Keratinocyte (primary cell): ENCODE data around the gene PLA2R1.

ENCODE experiments used
- EZH2 ChIP-seq: IDR thresholded peaks from one replicate; pipeline ENCODE4 v1.6.1; 2012; ENCODE audit warnings: inconsistent platforms, mild to moderate bottlenecking, low read length, moderate library complexity
- TF ChIP-seq, protein P1 (sequence below), 3 experiments: IDR thresholded peaks in 1 of 3; conservative IDR thresholded peaks in 1 of 3; optimal IDR thresholded peaks in 1 of 3; 2 replicates in 2 of 3; 3 replicates in 1 of 3; pipeline versions ENCODE3 to v1.5.1; 2011; ENCODE audit warnings: low read length in 3 of 3, mild to moderate bottlenecking in 3 of 3, moderate library complexity in 2 of 3, control low read depth in 1 of 3, inconsistent platforms in 1 of 3; ENCODE audit not compliant: insufficient read depth in 2 of 3; ENCODE audit errors: extremely low read depth in 1 of 3

DNA sequence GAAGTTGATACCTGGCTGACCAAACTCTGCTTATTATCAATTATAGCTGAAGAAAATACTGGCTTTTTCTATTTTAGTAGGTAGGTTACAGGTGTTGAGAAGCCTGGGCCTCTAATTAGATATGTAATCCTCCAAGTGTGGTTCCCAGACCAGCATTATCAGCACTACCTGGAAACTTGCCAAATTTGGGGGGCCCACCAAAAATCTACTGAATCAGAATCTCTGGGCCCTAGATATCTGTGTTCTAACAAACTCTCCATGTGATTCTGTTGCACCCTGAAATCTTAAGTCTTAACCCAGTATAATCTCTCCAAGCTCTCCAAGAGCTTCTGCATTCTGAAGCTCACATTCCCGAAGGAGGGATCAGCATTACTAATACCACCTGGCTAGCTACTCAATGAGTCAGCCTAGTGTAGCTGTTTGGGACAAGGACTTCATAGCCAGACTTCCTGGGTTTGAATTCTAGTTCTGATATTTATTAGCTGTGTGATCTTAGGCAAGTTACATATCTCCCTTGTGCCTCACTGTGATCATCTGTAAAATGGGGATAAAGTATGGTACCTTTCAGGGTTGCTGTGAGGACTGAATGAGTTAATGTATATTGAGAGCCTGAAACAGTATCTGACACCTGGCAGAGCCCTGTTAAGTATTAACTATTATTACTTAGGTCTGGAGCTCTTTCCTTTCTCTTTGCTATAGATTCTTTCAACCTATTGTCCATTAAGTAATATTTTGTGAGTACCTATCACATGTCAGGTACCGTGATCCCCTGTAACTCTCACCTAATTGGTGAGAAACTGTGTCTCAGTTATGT is 170.3 kb downstream of the PLA2R1 start:
- TF ChIP-seq EZH2, result no peak
- TF ChIP-seq, protein P1, sequence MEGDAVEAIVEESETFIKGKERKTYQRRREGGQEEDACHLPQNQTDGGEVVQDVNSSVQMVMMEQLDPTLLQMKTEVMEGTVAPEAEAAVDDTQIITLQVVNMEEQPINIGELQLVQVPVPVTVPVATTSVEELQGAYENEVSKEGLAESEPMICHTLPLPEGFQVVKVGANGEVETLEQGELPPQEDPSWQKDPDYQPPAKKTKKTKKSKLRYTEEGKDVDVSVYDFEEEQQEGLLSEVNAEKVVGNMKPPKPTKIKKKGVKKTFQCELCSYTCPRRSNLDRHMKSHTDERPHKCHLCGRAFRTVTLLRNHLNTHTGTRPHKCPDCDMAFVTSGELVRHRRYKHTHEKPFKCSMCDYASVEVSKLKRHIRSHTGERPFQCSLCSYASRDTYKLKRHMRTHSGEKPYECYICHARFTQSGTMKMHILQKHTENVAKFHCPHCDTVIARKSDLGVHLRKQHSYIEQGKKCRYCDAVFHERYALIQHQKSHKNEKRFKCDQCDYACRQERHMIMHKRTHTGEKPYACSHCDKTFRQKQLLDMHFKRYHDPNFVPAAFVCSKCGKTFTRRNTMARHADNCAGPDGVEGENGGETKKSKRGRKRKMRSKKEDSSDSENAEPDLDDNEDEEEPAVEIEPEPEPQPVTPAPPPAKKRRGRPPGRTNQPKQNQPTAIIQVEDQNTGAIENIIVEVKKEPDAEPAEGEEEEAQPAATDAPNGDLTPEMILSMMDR (optimal IDR thresholded peaks at IDR 0.05 in 1 of 3, IDR thresholded peaks at IDR 0.05 in 1 of 3, conservative IDR thresholded peaks at IDR 0.05 in 1 of 3; ENCODE audit: extremely low read depth in 1 of 3, insufficient read depth in 2 of 3, low read length in 3 of 3), result no peak
